ENCODE results near the gene CRYZ.
"Not testable (repeated sequence)": the region's sequence is repeated elsewhere in the genome, so short reads cannot be mapped to it uniquely, and the experiment has no call there.

The CRYZ gene

DNA sequence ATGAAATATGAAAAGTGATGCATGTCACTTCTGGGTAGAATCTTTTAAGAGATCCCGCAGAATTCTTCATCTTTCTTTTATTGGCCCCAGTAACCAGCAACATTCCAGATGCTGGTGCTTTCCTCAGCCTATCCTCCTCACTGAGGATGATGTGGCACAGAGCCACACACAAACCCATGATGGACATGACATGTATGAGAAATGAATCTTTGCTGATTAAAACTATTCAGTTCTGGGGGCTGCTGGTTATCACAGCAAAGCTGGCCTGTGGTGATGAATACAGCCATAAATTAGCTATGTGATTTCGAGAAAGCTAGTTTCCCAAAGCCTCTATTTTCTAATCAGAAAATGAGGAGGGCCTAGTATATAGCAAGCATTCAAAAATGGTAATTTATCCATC, 51.0 kb downstream of the CRYZ start:
- DNase-seq (ENCODE audit: low spot score) (no peak), FAIRE-seq (no peak)

DNA sequence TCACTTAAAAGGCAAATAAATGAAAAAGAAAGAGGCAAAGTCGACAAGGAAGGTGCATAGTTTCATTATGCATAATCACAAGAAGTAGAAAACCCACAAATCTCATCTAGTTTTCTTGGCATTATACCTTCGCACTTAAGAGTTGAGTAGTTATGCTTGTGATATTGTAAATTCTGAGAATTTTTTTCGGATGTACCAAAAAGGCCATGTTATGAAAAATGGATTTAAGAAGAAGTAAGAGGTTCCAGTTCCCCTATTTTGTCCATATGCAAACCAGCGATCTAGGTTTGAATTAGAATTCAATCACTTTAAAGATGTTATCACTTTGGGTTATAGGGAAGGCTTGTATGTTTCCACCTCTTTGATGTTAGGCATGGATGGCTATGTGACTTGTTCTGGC, 51.4 kb downstream of the CRYZ start:
- no peak for FAIRE-seq
- no peak for DNase-seq (ENCODE audit: low spot score)

DNA sequence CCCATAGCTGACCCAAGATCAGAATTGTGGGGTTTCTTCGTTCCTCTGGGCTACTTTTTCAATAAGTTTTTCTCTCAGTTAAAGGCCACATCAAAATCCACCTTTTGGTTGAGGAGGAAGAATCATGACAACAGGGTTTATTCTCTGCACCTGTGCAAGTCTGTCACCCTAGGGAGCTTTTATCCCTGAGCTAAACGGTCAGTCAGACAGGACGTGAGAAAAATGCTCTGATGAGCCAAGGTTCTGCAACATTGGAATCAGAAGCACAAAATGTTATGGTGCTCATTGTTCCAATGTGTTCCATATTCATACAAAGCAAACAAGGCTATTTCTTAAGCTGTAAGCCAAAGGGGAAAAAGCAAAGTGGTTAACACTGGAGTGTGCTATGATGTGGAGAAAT, 51.8 kb downstream of the CRYZ start:
- no peak for FAIRE-seq

DNA sequence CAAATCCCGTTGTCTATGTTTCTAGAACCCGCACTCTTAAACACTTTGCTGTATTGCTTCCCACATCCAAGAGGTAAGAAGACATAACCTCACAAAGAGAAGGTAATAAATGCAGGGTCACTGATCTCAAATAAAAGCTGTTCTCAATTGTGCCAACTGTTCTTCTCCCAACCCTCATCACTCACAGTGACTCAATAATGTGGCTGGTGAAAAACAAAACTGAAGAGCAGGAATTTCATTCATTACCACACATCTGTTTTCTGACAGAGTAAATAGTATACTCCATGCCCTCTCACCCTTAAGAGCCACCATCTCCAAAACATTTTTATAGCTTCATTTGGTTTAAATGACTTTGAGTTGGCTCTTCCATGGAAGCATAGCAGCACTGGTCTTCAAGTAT, 53.0 kb downstream of the CRYZ start:
- DNase-seq (ENCODE audit: low spot score) (no peak), FAIRE-seq (no peak)

More for the DNA sequence above, 51.8 kb downstream of the CRYZ start:
- no peak for DNase-seq (ENCODE audit: low spot score)

DNA sequence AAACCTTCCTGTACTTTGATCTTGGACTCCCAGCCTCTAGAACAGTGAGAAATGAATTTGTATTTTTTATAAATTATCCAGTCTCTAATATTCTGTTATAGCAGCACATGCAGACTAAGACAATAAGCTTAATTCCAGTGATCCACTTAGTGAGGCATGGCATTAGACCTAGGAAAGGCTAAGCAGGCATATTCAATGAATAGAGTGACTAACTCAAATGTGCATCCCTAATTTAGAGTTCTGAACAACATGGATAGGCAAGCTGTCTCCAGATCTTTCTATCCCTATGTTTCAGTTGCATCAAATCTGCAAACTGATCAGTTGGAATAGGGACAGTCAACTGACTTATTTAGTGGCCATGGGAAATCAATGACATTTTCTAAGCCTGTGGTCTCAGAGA, 54.9 kb downstream of the CRYZ start:
- no peak for FAIRE-seq

DNA sequence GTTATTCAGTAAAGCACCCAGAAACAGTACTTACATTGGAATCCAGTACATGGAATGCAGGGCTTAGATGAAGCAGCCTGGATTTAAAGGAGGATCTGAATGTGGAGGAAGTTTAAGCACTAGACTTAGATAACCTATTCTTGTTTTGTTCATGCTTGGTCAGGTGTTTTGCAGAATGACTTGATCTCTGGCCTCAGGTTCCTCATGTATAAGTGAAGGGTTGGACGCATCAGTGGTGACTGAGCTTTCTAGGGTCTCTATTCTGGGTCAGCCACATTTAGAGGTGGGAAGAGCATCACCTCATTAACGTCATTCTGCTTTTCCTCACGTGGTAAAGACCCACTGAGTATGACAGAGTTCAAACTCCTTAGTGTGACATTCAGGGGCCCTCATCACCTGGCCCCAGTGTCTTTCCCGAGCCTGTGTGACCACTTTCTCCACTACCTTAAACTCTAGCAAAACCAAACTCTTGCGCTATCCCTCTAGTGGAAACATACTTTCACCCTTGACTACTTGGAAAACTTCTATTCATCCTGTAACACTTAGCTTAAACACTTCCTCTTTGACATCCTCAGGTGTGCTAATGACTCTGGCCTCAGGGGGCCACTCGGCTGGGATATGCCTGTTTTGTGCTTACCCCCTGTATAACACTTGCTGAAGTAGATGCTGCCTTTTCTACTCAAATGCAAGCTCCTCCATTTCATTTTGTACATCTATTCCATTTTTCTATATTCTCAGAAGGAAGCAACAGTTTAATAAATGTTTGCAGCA, 58.4 kb downstream of the CRYZ start:
- FAIRE-seq (no peak), DNase-seq (ENCODE audit: low spot score) (no peak)

More for the DNA sequence above, 54.9 kb downstream of the CRYZ start:
- DNase-seq (ENCODE audit: low spot score): no peak

DNA sequence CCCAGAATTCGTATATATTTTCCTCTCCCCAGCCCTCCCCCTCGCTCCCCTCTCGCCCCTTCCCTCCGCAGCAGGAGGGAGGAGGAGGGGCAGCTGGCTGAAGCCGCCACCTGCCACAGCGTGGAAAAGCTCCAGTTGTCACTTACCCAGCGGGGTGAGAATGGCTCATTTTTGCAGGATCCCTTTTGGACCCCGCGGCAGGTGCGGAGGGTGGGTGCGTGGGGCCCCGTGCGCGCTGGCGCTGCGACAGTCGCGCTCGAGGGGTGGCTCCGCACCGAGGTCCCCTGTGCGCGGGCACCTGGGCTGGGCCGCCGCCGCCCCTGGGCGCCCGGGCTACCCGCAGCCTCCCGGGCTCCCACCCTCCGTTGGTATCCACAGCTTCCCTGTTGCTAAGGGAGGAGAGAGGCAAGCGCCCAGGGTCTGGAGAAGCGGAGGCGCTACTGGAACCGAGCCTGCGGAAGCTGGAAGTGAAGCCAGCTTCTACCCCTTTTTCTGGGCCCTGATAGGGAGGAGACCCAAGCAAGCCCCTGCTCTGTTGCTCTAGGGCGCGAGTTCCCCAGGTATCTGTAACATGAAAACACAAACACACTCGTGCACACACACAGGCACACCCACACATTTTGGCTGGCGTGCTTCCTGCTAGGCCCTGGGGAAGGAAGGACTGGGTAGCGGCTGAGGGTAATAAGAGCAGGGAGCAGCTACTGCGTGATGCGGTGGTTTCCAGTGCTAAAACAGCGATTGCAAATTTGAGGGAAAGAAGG, 59.3 kb downstream of the CRYZ start, which contains the start of gene ERICH3:
Gene ERICH3 (minus strand): TSS at position 442 of the 761 bp plus-strand sequence. CDS start 273 bp downstream, at position 169.
- FAIRE-seq (no peak), DNase-seq (ENCODE audit: low spot score) (no peak)

DNA sequence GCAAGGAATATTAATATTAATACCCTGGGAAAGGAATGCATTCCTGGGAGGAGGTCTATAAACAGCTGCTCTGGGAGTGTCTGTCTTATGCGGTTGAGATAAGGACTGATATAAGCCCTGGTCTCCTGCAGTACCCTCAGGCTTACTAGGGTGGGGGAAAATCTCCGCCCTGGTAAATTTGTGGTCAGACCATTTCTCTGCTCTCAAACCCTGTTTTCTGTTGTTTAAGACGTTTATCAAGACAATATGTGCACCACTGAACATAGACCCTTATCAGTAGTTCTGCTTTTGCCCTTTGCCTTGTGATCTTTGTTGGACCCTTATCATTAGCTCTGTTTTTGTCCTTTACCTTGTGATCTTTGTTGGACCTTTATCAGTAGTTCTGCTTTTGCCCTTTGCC, 62.0 kb downstream of the CRYZ start:
- FAIRE-seq; DNase-seq (ENCODE audit: low spot score): not testable (repeated sequence)
